ENCODE results near the gene MICAL2. TPM values are rescaled to one million over a fixed set of nuclear protein-coding genes. Genes with fewer than 3 reads are reported as not detected.

The MICAL2 gene
- polyA plus RNA-seq, 2 of the 4 experiments (the other 2 are of a cell fraction): 39.8 to 42.1 TPM

GRCh38 chr11:12135185-12135584, 24.8 kb downstream of the MICAL2 start:
- no peak overlapping the region for H3K27ac ChIP-seq
- DNase-seq (ENCODE audit: low read depth in 1 of 2, low spot score in 1 of 2): no peak
- no peaks in the 10 kb centered on the region for H3K9me3 ChIP-seq
- no peak for ATAC-seq
- H3K4me2 ChIP-seq: no peak overlapping the region
- no peak for FAIRE-seq
- WGBS (ENCODE audit: missing lambda C conversion rate): 82% methylated on average over 1 of the region's 1 CpG
- TF ChIP-seq NR3C1 (IDR thresholded peaks at IDR 0.05) (no peak), CBX8 (IDR thresholded peaks at IDR 0.05) (no peak), ELK1 (IDR thresholded peaks at IDR 0.05; ENCODE audit: low read depth, low read length) (no peak), HOXA7 (CRISPR knock-in tag; IDR thresholded peaks at IDR 0.05) (no peak), RNF2 (IDR thresholded peaks at IDR 0.05; ENCODE audit: borderline replicate concordance, low read depth) (no peak), RCOR1 (IDR thresholded peaks at IDR 0.05; ENCODE audit: low read depth, low read length) (no peak), KDM1A (IDR thresholded peaks at IDR 0.05; ENCODE audit: low read depth) (no peak), CTCF (IDR thresholded peaks at IDR 0.05) (no peak), EP300 (IDR thresholded peaks at IDR 0.05) (no peak), HDAC2 (IDR thresholded peaks at IDR 0.05) (no peak), CBX2 (IDR thresholded peaks at IDR 0.05; ENCODE audit: borderline replicate concordance, low read depth) (no peak), RAD21 (conservative IDR thresholded peaks at IDR 0.05 in 1 of 2, IDR thresholded peaks at IDR 0.05 in 1 of 2) (no peak), CEBPB (IDR thresholded peaks at IDR 0.05) (no peak), HEYL (CRISPR knock-in tag; IDR thresholded peaks at IDR 0.05) (no peak)
- ChIA-PET POLR2A (interaction anchor here (0.5 to 1.3 kb wide), 2 partner anchors 14 to 145 kb away, joined by 3 to 4 read pairs; no protein-coding TSS in a partner anchor), CTCF (interaction anchor here (1.0 to 3.5 kb wide), 9 partner anchors 11 to 146 kb away, joined by 3 to 13 read pairs (median 4); no protein-coding TSS in a partner anchor)
- H3K4me1 ChIP-seq: peaks cover 24% of the 10 kb centered on the region
- no peak overlapping the region for H3K4me3 ChIP-seq

- H3K4me1 ChIP-seq: peaks cover 24% of the 10 kb centered on the region
- FAIRE-seq: no peak
- POLR2A ChIA-PET: no interaction called here
Observed at GRCh38 chr11:12137005-12137690, 26.8 kb downstream of the MICAL2 start.

GRCh38 chr11:12137938-12138731, 27.7 kb downstream of the MICAL2 start:
- ChIA-PET POLR2A (no interaction called here), CTCF (interaction anchor here (1.0 to 1.5 kb wide), 2 partner anchors 14 kb away, joined by 3 read pairs; no protein-coding TSS in a partner anchor)
- FAIRE-seq: no peak
- Histone ChIP-seq H3K4me3 (no peak overlapping the region), H3K9me3 (no peaks in the 10 kb centered on the region), H3K4me1 (peaks cover 30% of the 10 kb centered on the region), H3K4me2 (0 out of 3 replicates have a peak overlapping the region, but pooled peaks have one; percentile 11), H3K27ac (peak overlapping the region; percentile 11 to 14; a peak in 3 of 6 replicates)
- TF ChIP-seq JUNB (IDR thresholded peaks at IDR 0.05) (no peak), NFE2L2 (conservative IDR thresholded peaks at IDR 0.05; ENCODE audit: low read length) (no peak), RARB (CRISPR knock-in tag; IDR thresholded peaks at IDR 0.05) (no peak), BHLHE40 (IDR thresholded peaks at IDR 0.05; ENCODE audit: low read depth, low read length) (no peak), FOSB (CRISPR knock-in tag; IDR thresholded peaks at IDR 0.05) (no peak), POLR2AphosphoS2 (conservative IDR thresholded peaks at IDR 0.05; ENCODE audit: low read length) (no peak), FOXS1 (CRISPR knock-in tag; IDR thresholded peaks at IDR 0.05) (no peak), RAD21 (conservative IDR thresholded peaks at IDR 0.05 in 1 of 2, IDR thresholded peaks at IDR 0.05 in 1 of 2) (no peak), CBX2 (IDR thresholded peaks at IDR 0.05; ENCODE audit: borderline replicate concordance, low read depth) (no peak)
- WGBS (ENCODE audit: missing lambda C conversion rate): 78% methylated on average over 13 of the region's 13 CpGs
- peak in 1 of 2 experiments; percentile 47 for DNase-seq (ENCODE audit: low read depth in 1 of 2, low spot score in 1 of 2)
- ATAC-seq: peak in 1 of 2 experiments; percentile 55; a peak in 3 of 6 replicates

More at GRCh38 chr11:12137005-12137690, 26.8 kb downstream of the MICAL2 start:
- CTCF ChIA-PET: interaction anchor here (1.5 to 3.5 kb wide), 4 partner anchors 15 to 144 kb away, joined by 4 to 13 read pairs (median 8); no protein-coding TSS in a partner anchor
- WGBS (ENCODE audit: missing lambda C conversion rate): 90% methylated on average over 10 of the region's 12 CpGs
- DNase-seq (ENCODE audit: low read depth in 1 of 2, low spot score in 1 of 2) (no peak), ATAC-seq (peak in 1 of 2 experiments; percentile 16; a peak in 3 of 6 replicates)
- Histone ChIP-seq H3K4me2 (no peak overlapping the region), H3K9me3 (no peaks in the 10 kb centered on the region), H3K4me3 (no peak overlapping the region), H3K27ac (0 out of 6 replicates have a peak overlapping the region, but pooled peaks of 1 of the 2 experiments have one; percentile 6)
- TF ChIP-seq RCOR1 (IDR thresholded peaks at IDR 0.05; ENCODE audit: low read depth, low read length) (no peak), JUN (IDR thresholded peaks at IDR 0.05) (no peak), KDM5A (IDR thresholded peaks at IDR 0.05) (no peak), ZSCAN20 (CRISPR knock-in tag; IDR thresholded peaks at IDR 0.05) (no peak), HEYL (CRISPR knock-in tag; IDR thresholded peaks at IDR 0.05) (no peak), RAD21 (conservative IDR thresholded peaks at IDR 0.05 in 1 of 2, IDR thresholded peaks at IDR 0.05 in 1 of 2) (no peak), HOXA7 (CRISPR knock-in tag; IDR thresholded peaks at IDR 0.05) (no peak), POLR2A (IDR thresholded peaks at IDR 0.05; ENCODE audit: low read length) (no peak), CBX2 (IDR thresholded peaks at IDR 0.05; ENCODE audit: borderline replicate concordance, low read depth) (no peak)

All from A549 (cell line).